LHCN-M2 (cell line): Measurements from ENCODE around the gene UFD1. TPM values are rescaled to one million over a fixed set of nuclear protein-coding genes. Genes with fewer than 3 reads are reported as not detected.
A peak's percentile ranks its signal among the peaks of the same experiment; 100 is the strongest.
"Not testable (repeated sequence)": the region's sequence is repeated elsewhere in the genome, so short reads cannot be mapped to it uniquely, and the experiment has no call there.

Experiments used
- DNase-seq: peaks from one replicate; pipeline ENCODE4 v3.0.0-alpha.2; 2012; ENCODE audit warnings: low read depth
- total RNA-seq: library from RNA; depleted of rRNA; stranded (reverse); fragments of >200 nt; gene quantifications from 2 replicates; pipeline ENCODE4 v1.2.3, GENCODE V29; 2014

Gene UFD1
- total RNA-seq, 1 experiment from 2014 or later: 81.3 TPM

- no peak for DNase-seq
Observed at GRCh38 chr22:19449422-19449767, 29.6 kb downstream of the UFD1 start.

- DNase-seq: no peak
Observed at GRCh38 chr22:19448739-19449421, 30.1 kb downstream of the UFD1 start.

- peak; percentile 83 for DNase-seq
Observed at GRCh38 chr22:19448076-19448607, 30.9 kb downstream of the UFD1 start.

GRCh38 chr22:19447330-19448075 is 31.5 kb downstream of the UFD1 start, which contains the start of gene C22orf39:
TSS of gene C22orf39 (minus strand) at chr22:19447711. CDS start at chr22:19447688, 23 bp downstream.
- peak; percentile 89 for DNase-seq

GRCh38 chr22:19446603-19447329 is 32.2 kb downstream of the UFD1 start:
- no peak for DNase-seq

GRCh38 chr22:19445279-19445982 is 33.6 kb downstream of the UFD1 start:
- not testable (repeated sequence) for DNase-seq

GRCh38 chr22:19443544-19444211 is 35.3 kb downstream of the UFD1 start:
- DNase-seq: no peak

- DNase-seq: no peak
Observed at GRCh38 chr22:19442166-19442565, 36.8 kb downstream of the UFD1 start.

GRCh38 chr22:19440411-19441195 is 38.4 kb downstream of the UFD1 start:
- DNase-seq: no peak

- no peak for DNase-seq
Observed at GRCh38 chr22:19438298-19438697, 40.7 kb downstream of the UFD1 start.

GRCh38 chr22:19436444-19437161 is 42.4 kb downstream of the UFD1 start:
- not testable (repeated sequence) for DNase-seq

GRCh38 chr22:19434829-19435580 is 44.0 kb downstream of the UFD1 start:
- DNase-seq: no peak

GRCh38 chr22:19434401-19434800 is 44.6 kb downstream of the UFD1 start:
- DNase-seq: no peak

- DNase-seq: peak; percentile 94
Observed at GRCh38 chr22:19432133-19432851, 46.7 kb downstream of the UFD1 start, which contains the start of gene MRPL40. TSS of gene MRPL40 (plus strand) at chr22:19432545. CDS start at chr22:19432555, 10 bp downstream.

GRCh38 chr22:19431649-19432132 is 47.3 kb downstream of the UFD1 start, which contains the start of gene HIRA:
TSS of gene HIRA (minus strand) at chr22:19431733. CDS start at chr22:19431476, 257 bp downstream.
- peak; percentile 68 for DNase-seq

GRCh38 chr22:19430890-19431541 is 48.0 kb downstream of the UFD1 start:
- peak; percentile 31 for DNase-seq
